BJ (cell line): Measurements from ENCODE around the gene WDR91. TPM values are rescaled to one million over a fixed set of nuclear protein-coding genes. Genes with fewer than 3 reads are reported as not detected.

Source experiments
- CTCF ChIA-PET: fragments of 350-600 bp; formaldehyde crosslinking; extraction: SDS; loops from one replicate; lab custom pipeline; 2021; ENCODE audit warnings: antibody characterized with exemption, inconsistent platforms; lab: Yijun Ruan, JAX
- POLR2A ChIA-PET: fragments of 300-600 bp; sonication (Branson Sonifier 250); formaldehyde crosslinking; extraction: SDS; loops from one replicate; lab custom pipeline; 2021; ENCODE audit warnings: antibody characterized with exemption; lab: Charles Lee
- DNase-seq: peaks from one replicate; pipeline ENCODE4 v3.0.0-alpha.2; 2011; ENCODE audit warnings: low read depth
- H3K27me3 ChIP-seq: 2 replicates; pipeline ENCODE4 v1.6.0; 2011; ENCODE audit warnings: low read length; ENCODE audit not compliant: control insufficient read depth, insufficient read depth
- H3K36me3 ChIP-seq: 2 replicates; pipeline ENCODE4 v1.5.1; 2011; ENCODE audit warnings: low read length; ENCODE audit not compliant: control insufficient read depth, insufficient read depth
- H3K4me3 ChIP-seq: 2 replicates; pipeline ENCODE4 v1.5.1; 2011; ENCODE audit warnings: low read depth, mild to moderate bottlenecking, control low read depth, low read length
- polyA plus RNA-seq: library from polyadenylated mRNA; depleted of rRNA; stranded (reverse); fragments of >200 nt; gene quantifications from 2 replicates; pipeline ENCODE4 v1.2.3, GENCODE V29; 2011
- TF ChIP-seq, protein P1 (sequence below): IDR thresholded peaks from 2 replicates; pipeline ENCODE4 v1.5.1; 2011; ENCODE audit warnings: low read depth, mild to moderate bottlenecking, control low read depth, inconsistent platforms, low read length, moderate library complexity; ENCODE audit not compliant: insufficient read depth

The WDR91 gene
- polyA plus RNA-seq, 1 experiment, result 14.2 TPM

DNA sequence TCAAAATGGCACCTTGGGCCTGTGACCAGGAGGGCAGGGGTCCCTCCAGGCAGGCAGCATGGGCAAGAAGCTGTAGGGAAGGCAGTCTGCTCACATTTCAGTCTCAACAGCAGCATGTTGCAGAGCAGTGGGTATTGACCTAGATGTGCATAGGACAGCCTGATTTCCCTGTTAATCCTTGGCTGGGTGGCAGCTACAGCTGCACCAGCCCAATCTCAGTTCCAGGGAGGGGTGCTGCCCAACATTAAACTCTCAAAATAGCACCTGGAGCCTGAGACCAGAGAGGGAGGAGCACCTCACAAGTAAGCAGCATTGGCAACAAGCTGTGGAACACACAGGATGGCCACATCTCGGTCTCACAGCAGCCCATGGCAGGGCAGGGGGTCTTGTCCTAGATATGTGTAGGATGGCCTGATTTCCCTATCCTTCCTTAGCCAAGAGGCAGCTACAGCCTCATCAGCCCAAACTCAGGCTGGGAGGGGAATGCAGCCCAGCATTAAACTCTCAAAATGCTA is 53.1 kb downstream of the WDR91 start:
- ChIA-PET CTCF (interaction anchor here (0.8 to 1.1 kb wide), 2 partner anchors 10 to 12 kb away, joined by 3 read pairs; no protein-coding TSS in a partner anchor), POLR2A (no interaction called here)
- Histone ChIP-seq H3K27me3 (no peaks in the 10 kb centered on the region), H3K4me3 (no peak overlapping the region), H3K36me3 (no peaks in the 10 kb centered on the region)
- no peak for DNase-seq
- TF ChIP-seq, protein P1, sequence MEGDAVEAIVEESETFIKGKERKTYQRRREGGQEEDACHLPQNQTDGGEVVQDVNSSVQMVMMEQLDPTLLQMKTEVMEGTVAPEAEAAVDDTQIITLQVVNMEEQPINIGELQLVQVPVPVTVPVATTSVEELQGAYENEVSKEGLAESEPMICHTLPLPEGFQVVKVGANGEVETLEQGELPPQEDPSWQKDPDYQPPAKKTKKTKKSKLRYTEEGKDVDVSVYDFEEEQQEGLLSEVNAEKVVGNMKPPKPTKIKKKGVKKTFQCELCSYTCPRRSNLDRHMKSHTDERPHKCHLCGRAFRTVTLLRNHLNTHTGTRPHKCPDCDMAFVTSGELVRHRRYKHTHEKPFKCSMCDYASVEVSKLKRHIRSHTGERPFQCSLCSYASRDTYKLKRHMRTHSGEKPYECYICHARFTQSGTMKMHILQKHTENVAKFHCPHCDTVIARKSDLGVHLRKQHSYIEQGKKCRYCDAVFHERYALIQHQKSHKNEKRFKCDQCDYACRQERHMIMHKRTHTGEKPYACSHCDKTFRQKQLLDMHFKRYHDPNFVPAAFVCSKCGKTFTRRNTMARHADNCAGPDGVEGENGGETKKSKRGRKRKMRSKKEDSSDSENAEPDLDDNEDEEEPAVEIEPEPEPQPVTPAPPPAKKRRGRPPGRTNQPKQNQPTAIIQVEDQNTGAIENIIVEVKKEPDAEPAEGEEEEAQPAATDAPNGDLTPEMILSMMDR, result no peak

DNA sequence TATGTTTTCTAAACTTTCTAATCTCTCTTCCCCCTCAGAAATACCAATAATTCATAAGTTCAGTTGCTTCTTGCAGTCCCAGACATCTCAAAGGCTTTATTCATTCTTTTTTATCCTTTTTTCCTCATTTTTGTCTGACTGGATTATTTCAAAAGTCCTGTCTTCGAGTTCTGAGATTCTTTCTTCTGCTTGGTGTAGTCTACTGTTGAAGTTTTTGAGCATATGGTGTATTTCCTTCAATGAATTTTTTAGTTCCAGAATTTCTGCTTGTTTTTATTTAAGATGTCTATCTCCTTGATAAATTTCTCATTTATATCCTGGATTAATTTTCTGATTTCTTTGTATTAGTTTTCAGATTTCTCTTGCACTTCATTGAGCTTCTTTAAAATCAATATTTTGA is 55.0 kb downstream of the WDR91 start:
- H3K36me3 ChIP-seq, result no peaks in the 10 kb centered on the region
- TF ChIP-seq, protein P1, result no peak
- ChIA-PET CTCF (interaction anchor here (1.9 kb wide), 1 partner anchor 8 kb away, joined by 4 read pairs; the partner anchor contains the start of gene TMEM140), POLR2A (no interaction called here)
- DNase-seq, result no peak
- H3K27me3 ChIP-seq, result no peaks in the 10 kb centered on the region
- H3K4me3 ChIP-seq, result no peak overlapping the region

DNA sequence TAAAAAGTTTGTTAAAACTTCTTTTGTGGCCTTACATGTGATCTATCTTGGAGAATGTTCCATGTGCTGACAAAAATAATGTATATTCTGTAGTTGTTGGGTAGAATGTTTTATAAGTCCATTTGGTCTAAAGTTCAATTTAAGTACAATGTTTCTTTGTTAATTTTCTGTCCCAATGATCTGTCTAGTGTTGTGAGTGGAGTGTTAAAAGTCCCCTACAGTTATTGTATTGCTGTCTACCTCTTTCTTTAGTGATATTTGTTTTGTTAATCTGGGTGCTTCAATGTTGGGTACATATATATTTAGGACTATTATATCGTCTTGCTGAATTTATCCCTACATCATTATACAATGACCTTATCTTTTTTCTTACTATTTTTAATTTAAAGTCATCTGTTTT is 56.6 kb downstream of the WDR91 start:
- H3K4me3 ChIP-seq, result no peak overlapping the region
- CTCF ChIA-PET, result no interaction called here
- TF ChIP-seq, protein P1, result no peak
- no peaks in the 10 kb centered on the region for H3K36me3 ChIP-seq
- no peaks in the 10 kb centered on the region for H3K27me3 ChIP-seq
- POLR2A ChIA-PET, result no interaction called here
- DNase-seq, result no peak

DNA sequence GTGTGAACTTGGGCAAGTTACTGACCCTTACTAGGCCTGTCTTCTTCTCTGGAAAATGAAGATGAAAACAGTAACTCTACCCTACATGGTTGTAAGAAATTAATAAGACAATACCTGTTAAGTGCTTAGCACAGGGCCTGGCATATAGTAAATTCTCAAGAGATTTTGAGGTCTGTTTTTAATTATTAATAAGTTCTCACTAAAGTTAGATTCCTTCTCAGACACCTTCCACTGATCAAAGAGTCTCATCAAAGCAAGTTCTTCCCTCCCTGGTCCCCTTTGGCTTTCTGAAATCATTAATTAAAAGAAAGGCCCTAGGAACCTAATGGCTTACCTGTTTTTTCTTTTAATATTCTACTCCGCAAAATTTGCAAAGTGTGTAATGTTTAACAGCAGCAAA is 58.9 kb downstream of the WDR91 start:
- Histone ChIP-seq H3K27me3 (no peaks in the 10 kb centered on the region), H3K36me3 (no peaks in the 10 kb centered on the region), H3K4me3 (no peak overlapping the region)
- ChIA-PET CTCF (no interaction called here), POLR2A (no interaction called here)
- DNase-seq, result no peak
- TF ChIP-seq, protein P1, result no peak

DNA sequence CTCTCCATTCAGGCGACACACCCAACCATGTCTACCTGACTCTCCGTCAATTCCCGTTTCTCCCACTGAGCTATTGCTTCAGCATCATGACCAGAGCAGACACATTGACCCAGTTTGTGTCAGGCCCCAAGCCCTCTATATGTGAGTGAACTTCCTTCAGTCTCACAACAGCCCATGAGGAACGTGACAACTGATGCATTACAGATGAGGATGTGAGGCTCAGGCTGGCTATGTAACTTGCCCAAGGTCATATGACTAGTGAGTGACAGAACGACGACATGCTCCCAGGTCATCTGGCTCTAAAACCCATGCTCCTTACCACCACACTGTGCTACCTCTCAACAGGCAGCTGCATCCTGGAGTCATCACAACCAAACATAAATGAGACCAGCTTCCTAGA is 59.8 kb downstream of the WDR91 start:
- TF ChIP-seq, protein P1, result no peak
- ChIA-PET POLR2A (no interaction called here), CTCF (no interaction called here)
- no peak for DNase-seq
- Histone ChIP-seq H3K27me3 (no peaks in the 10 kb centered on the region), H3K4me3 (no peak overlapping the region), H3K36me3 (no peaks in the 10 kb centered on the region)
